IMR-90 (cell line): Measurements from ENCODE around the gene JAKMIP1. TPM values are rescaled to one million over a fixed set of nuclear protein-coding genes. Genes with fewer than 3 reads are reported as not detected.
"Not testable (repeated sequence)": the region's sequence is repeated elsewhere in the genome, so short reads cannot be mapped to it uniquely, and the experiment has no call there.

ENCODE experiments used
- ATAC-seq: fragments of 200-7000 bp; cut with Tn5 transposase; 2 replicates; pipeline ENCODE4 v1.9.1; 2020; ENCODE audit warnings: low read depth, mild to moderate bottlenecking, moderate library complexity
- BruUV-seq: library from RNA; stranded (reverse); fragments of 400-500 nt; replicated peaks from 2 replicates; lab custom pipeline; 2021; lab: Mats Ljungman, UMichigan
- CTCF ChIA-PET: fragments of 300-600 bp; formaldehyde crosslinking; extraction: SDS; loops from one replicate; lab custom pipeline; 2021; ENCODE audit warnings: antibody characterized with exemption; lab: Yijun Ruan, JAX
- POLR2A ChIA-PET: fragments of 300-600 bp; sonication (Branson Sonifier 250); formaldehyde crosslinking; loops from one replicate; lab custom pipeline; 2022; ENCODE audit warnings: antibody characterized with exemption; ENCODE audit not compliant: unreplicated experiment; lab: Charles Lee
- DNase-seq: peaks from one replicate; pipeline ENCODE4 v3.0.0; 2013
- H2AFZ ChIP-seq: replicated peaks from 2 replicates; pipeline ENCODE3; 2013; ENCODE audit warnings: low read length, mild to moderate bottlenecking; ENCODE audit not compliant: poor library complexity
- H2AK5ac ChIP-seq: 2 replicates; pipeline ENCODE4 v1.6.1; 2013; ENCODE audit warnings: low read depth, low read length, inconsistent platforms
- H2AK9ac ChIP-seq: replicated peaks from 2 replicates; pipeline ENCODE3; 2013; ENCODE audit warnings: mild to moderate bottlenecking, low read depth, low read length, moderate library complexity; ENCODE audit not compliant: poor library complexity
- H2BK120ac ChIP-seq: 2 replicates; pipeline ENCODE4 v1.6.1; 2013; ENCODE audit warnings: low read depth, low read length, inconsistent platforms
- H2BK15ac ChIP-seq: 3 replicates; pipeline ENCODE4 v1.6.1; 2013; ENCODE audit warnings: low read depth, low read length, inconsistent platforms
- H2BK20ac ChIP-seq: 2 replicates; pipeline ENCODE4 v1.6.1; 2013; ENCODE audit warnings: low read depth, mild to moderate bottlenecking, inconsistent platforms, low read length, moderate library complexity
- H2BK5ac ChIP-seq: 2 replicates; pipeline ENCODE4 v1.6.1; 2013; ENCODE audit warnings: mild to moderate bottlenecking, low read depth, low read length, inconsistent platforms; ENCODE audit not compliant: poor library complexity, severe bottlenecking
- H3K14ac ChIP-seq: replicated peaks from 2 replicates; pipeline ENCODE4 v1.6.1; 2013; ENCODE audit warnings: low read depth, low read length, inconsistent platforms
- H3K18ac ChIP-seq: 2 replicates; pipeline ENCODE4 v1.6.1; 2013; ENCODE audit warnings: low read depth, low read length, control low read depth
- H3K23ac ChIP-seq: 2 replicates; pipeline ENCODE4 v1.6.1; 2013; ENCODE audit warnings: low read depth, low read length, inconsistent platforms
- H3K27ac ChIP-seq: 2 replicates; pipeline ENCODE4 v1.5.1; 2013; ENCODE audit warnings: mild to moderate bottlenecking, control low read depth, low read length; ENCODE audit not compliant: insufficient read depth
- H3K27me3 ChIP-seq: 2 replicates; pipeline ENCODE4 v1.6.1; 2013; ENCODE audit warnings: low read length; ENCODE audit not compliant: control insufficient read depth, insufficient read depth
- H3K36me3 ChIP-seq: 2 replicates; pipeline ENCODE4 v1.6.1; 2013; ENCODE audit warnings: low read length, mixed read lengths; ENCODE audit not compliant: control insufficient read depth, insufficient read depth
- H3K4ac ChIP-seq: 2 replicates; pipeline ENCODE4 v1.6.1; 2013; ENCODE audit warnings: low read depth, low read length, inconsistent platforms
- H3K4me1 ChIP-seq: 2 replicates; pipeline ENCODE4 v1.6.1; 2013; ENCODE audit warnings: low read length, mixed read lengths; ENCODE audit not compliant: control insufficient read depth, insufficient read depth
- H3K4me2 ChIP-seq: 2 replicates; pipeline ENCODE4 v1.6.1; 2013; ENCODE audit warnings: low read depth, mild to moderate bottlenecking, control low read depth, low read length, moderate library complexity
- H3K4me3 ChIP-seq: 2 replicates; pipeline ENCODE4 v1.5.1; 2013; ENCODE audit warnings: low read depth, mild to moderate bottlenecking, control low read depth, low read length, moderate library complexity; ENCODE audit not compliant: insufficient read depth
- H3K56ac ChIP-seq: 2 replicates; pipeline ENCODE4 v1.6.1; 2013; ENCODE audit warnings: low read length, inconsistent platforms; ENCODE audit not compliant: insufficient read depth; ENCODE audit errors: extremely low read depth
- H3K79me1 ChIP-seq, 2 experiments: 2 replicates each; pipeline ENCODE4 v1.6.1; 2013; ENCODE audit warnings: low read length in 2 of 2, inconsistent platforms in 1 of 2, low read depth in 1 of 2
- H3K9ac ChIP-seq: 2 replicates; pipeline ENCODE4 v1.6.1; 2013; ENCODE audit warnings: low read depth, low read length, control low read depth
- H3K9me1 ChIP-seq: 2 replicates; pipeline ENCODE4 v1.6.1; 2013; ENCODE audit warnings: low read length, inconsistent platforms; ENCODE audit not compliant: insufficient read depth
- H3K9me3 ChIP-seq: 2 replicates; pipeline ENCODE4 v1.6.1; 2013; ENCODE audit warnings: low read length; ENCODE audit not compliant: control insufficient read depth, insufficient read depth
- H4K20me1 ChIP-seq: 2 replicates; pipeline ENCODE4 v1.6.1; 2013; ENCODE audit warnings: low read length, inconsistent platforms; ENCODE audit not compliant: insufficient read depth
- H4K5ac ChIP-seq: 2 replicates; pipeline ENCODE4 v1.6.1; 2013; ENCODE audit warnings: mild to moderate bottlenecking, low read depth, low read length, control low read depth
- H4K8ac ChIP-seq, 2 experiments: 2 replicates each; pipeline ENCODE4 v1.6.1; 2013; ENCODE audit warnings: low read depth in 2 of 2, low read length in 2 of 2, control low read depth in 1 of 2, inconsistent platforms in 1 of 2
- H4K91ac ChIP-seq: 2 replicates; pipeline ENCODE4 v1.6.1; 2013; ENCODE audit warnings: low read depth, low read length, inconsistent platforms; ENCODE audit not compliant: insufficient read depth
- WGBS, 2 experiments: methylation state at CpG; one replicate each; pipeline versions ENCODE4 v1.1.5 to v1.1.7; 2013; ENCODE audit warnings: missing lambda C conversion rate in 2 of 2; ENCODE audit not compliant: insufficient read length in 1 of 2; ENCODE audit errors: extremely low coverage in 2 of 2; 5-methylcytosine and 5-hydroxymethylcytosine counted together
- dilution Hi-C: fragments of 300-500 bp; cut with HindIII; formaldehyde crosslinking; loops from one replicate; pipeline ENCODE4 v1.14.3; 2018; ENCODE audit warnings: low sequenced_read_pairs; ENCODE audit not compliant: unreplicated experiment
- in situ Hi-C: fragments of 300-500 bp; cut with MboI; formaldehyde crosslinking; loops from 3 replicates; pipeline ENCODE4 v1.14.3; 2019; ENCODE audit warnings: low sequenced_read_pairs, inconsistent platforms, mixed read lengths
- intact Hi-C: fragments of 100-400 bp; cut with micrococcal nuclease; formaldehyde crosslinking; loops from 2 replicates; pipeline ENCODE4 v1.10.0; 2022
- polyA plus RNA-seq, 3 experiments: library from polyadenylated mRNA; depleted of rRNA; stranded (reverse); fragments of >200 nt; gene quantifications; 2 replicates each; pipeline ENCODE4 v1.2.3, GENCODE V29; 2012; ENCODE audit warnings: low replicate concordance in 1 of 3
- total RNA-seq: library from RNA; depleted of rRNA; stranded (reverse); fragments of >200 nt; gene quantifications from 2 replicates; pipeline ENCODE4 v1.2.3, GENCODE V29; 2012

JAKMIP1 gene
- total and polyA plus RNA-seq, 2 of the 4 experiments (the other 2 are of a cell fraction) = not detected

DNA sequence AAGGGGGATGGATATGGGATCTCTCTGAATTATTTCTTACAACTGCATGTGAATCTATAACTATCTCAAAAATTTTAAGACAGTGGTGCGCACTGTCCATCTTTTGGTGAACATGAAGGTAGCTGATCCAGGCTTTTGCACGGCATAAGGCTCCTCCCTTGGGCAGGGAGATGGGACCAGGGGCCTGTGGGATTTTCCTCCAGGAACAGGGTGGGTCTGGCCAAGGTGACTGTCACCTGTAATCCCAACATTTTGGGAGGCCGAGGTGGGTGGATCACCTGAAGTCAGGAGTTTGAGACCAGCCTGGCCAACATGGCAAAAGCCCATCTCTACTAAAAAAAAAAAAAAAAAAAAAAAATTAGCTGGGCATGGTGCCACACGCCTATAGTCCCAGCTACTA, 8.9 kb upstream of the JAKMIP1 start:
- H3K18ac ChIP-seq, H2BK20ac ChIP-seq, H3K79me1 ChIP-seq, H3K9me1 ChIP-seq, H3K27ac ChIP-seq, BruUV-seq, H3K9ac ChIP-seq, H4K8ac ChIP-seq, H3K4me2 ChIP-seq, intact Hi-C loops, POLR2A ChIA-PET, H2AK9ac ChIP-seq, H4K91ac ChIP-seq, H3K14ac ChIP-seq, H2AFZ ChIP-seq, H3K4ac ChIP-seq, H3K56ac ChIP-seq, H3K4me1 ChIP-seq, H3K36me3 ChIP-seq, H2AK5ac ChIP-seq, H3K9me3 ChIP-seq, H4K20me1 ChIP-seq, ATAC-seq, H2BK120ac ChIP-seq, DNase-seq, H3K23ac ChIP-seq, H2BK15ac ChIP-seq, in situ Hi-C loops, dilution Hi-C loops, H3K4me3 ChIP-seq, H4K5ac ChIP-seq, H3K27me3 ChIP-seq, H2BK5ac ChIP-seq: not testable (repeated sequence)
- 67% methylated on average over 1 of the region's 4 CpGs; no CpG with 5 or more reads in 1 of the 2 experiments for WGBS, 2 experiments
- CTCF ChIA-PET = interaction anchor here (0.7 kb wide), 1 partner anchor 81 kb away, joined by 3 read pairs; no protein-coding TSS in a partner anchor
